HT1080 (cell line): Measurements from ENCODE around the gene DNM3. TPM values are rescaled to one million over a fixed set of nuclear protein-coding genes. Genes with fewer than 3 reads are reported as not detected.
"Not testable (repeated sequence)": the region's sequence is repeated elsewhere in the genome, so short reads cannot be mapped to it uniquely, and the experiment has no call there.

Experiments
- DNase-seq: peaks from one replicate; pipeline ENCODE4 v3.0.0-alpha.2; 2015; ENCODE audit warnings: low read depth
- polyA plus RNA-seq, 2 experiments: library from polyadenylated mRNA; depleted of rRNA; stranded (reverse); fragments of >200 nt; gene quantifications; 2 replicates each; pipeline ENCODE4 v1.2.3, GENCODE V29; 2015
- total RNA-seq: library from RNA; depleted of rRNA; stranded (reverse); fragments of >200 nt; shearing (Covaris generic); gene quantifications from 2 replicates; pipeline ENCODE4 v1.2.3, GENCODE V29; 2014; rRNA removed

Gene DNM3
- 1.6 and 1.8 TPM in 2 replicates for total RNA-seq
- 0.80 and 0.84 TPM in 2 replicates for polyA plus RNA-seq (2015; cell fraction: cytosol; rRNA removed)
- 0.84 and 1.1 TPM in 2 replicates for polyA plus RNA-seq (2015; cell fraction: nucleus; rRNA removed)

- peak; percentile 68 for DNase-seq
Measured at GRCh38 chr1:171841050-171841910, at the start of gene DNM3. TSS of gene DNM3 (plus strand) at chr1:171841498. CDS start at chr1:171841657, 159 bp downstream.

DNA sequence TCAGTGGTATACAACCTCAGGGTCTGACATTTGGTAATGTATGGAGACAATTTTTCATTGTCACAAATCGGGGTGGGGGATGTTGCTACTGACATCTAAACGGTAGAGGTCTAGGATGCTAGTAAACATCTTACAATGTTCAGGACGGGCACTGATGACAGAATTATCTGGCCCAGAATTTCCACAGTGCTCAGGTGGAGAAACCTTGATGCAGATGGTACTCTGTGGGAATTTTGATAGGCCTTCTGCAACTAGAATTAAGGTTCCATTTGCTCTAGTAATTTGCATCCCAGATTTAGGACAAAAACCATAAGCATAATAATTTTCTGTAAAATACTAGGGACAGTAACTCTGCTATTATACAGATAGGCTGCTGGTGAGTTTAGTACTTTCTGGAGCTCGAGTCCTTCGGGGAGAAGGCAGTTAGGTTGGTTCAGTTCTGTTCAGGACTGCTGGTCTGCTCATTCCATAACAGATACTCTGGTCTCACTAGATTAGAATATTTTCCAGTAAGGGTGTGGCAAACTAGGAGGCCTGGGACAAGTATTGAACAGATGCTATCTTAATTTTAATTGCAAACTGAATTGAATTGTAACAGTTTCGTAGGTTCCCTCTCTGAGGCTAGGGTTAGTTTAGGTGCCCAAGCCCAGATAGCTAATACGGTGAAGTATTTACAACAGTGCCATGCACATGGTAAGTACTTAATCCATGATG is 48.5 kb upstream of the DNM3 start:
- no peak for DNase-seq

DNA sequence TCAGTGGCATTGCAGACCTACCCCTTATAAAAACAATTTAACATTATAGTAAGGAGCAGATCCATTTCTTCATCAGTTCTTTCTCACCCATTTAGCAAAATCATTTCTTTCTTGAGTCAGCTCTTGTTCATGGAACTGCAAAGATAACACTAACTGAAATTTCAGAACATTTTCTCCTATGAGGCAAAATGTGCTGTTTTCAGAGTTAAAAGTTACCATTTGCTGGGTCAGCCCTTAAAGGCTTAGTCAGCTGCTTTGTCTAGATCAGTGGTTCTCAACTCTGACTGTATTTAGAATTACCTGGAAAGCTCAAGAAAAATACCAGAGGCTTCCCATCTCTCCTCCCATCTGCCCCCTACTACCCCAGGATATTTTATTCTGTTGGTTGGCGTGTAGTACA is 47.7 kb upstream of the DNM3 start:
- no peak for DNase-seq

GRCh38 chr1:171794085-171794484 is 47.2 kb upstream of the DNM3 start:
- DNase-seq: peak; percentile 96

DNA sequence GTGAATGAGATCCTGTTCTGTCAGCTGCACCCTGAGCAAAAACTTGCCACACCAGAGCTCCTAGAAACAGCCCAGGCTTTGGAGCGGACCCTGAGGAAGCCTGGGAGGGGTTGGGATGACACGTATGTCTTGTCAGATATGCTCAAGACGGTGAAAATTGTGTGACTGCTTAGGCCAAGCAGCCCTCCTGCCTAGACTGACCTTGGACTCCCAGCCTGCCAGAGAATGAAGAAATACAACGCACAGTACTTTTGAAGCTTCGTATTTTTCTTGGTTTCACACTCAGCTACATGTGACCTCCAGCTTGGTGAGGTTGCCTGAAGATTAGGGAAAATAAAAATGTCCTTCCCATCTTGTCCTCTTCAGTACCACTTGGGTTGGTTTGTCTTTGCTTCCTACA is 44.7 kb upstream of the DNM3 start:
- DNase-seq: no peak

DNA sequence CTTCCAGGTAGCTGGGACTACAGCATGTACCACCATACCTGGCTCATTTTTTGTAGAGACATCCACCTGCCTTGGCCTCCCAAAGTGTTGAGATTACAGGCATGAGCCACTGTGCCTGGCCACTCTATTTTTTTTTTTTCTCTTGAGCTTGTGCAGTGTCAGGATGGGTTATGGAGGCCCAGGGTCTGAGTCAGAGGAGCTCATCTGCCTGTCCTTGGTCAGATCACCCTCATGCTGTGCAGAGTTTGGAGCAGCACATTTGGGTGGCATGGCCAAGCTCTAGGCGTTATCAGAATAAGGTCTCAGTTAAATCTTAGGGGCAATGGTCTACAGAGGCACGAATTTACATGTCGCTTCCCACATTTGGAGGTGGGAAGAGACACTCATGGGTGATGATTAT is 43.0 kb upstream of the DNM3 start:
- no peak for DNase-seq

DNA sequence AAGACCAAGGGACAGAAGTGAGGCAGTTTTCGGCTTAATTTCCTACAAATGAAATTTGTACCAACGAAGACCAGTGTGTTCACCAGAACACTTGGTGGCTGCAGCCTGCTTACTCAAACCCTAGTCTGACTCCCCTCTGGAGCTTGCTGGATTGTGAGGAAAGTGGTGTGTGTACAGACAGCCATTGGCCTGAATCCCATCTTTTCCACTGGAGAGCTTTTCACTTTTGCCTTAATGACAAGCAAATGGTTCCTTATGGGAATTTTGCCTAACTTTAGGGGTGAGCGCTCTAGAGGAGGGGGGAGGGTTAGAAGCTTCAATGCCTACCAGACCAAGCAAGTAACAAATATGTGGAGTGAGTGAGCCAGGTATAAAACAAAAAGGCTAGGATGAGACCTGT is 42.5 kb upstream of the DNM3 start:
- DNase-seq: no peak

- no peak for DNase-seq
Measured at GRCh38 chr1:171799166-171799565, 42.1 kb upstream of the DNM3 start.

- DNase-seq: not testable (repeated sequence)
Measured at GRCh38 chr1:171799698-171800097, 41.6 kb upstream of the DNM3 start.

GRCh38 chr1:171800342-171800741 is 41.0 kb upstream of the DNM3 start:
- no peak for DNase-seq

- no peak for DNase-seq
Measured at GRCh38 chr1:171800851-171801250, 40.4 kb upstream of the DNM3 start.

- DNase-seq: peak; percentile 52
Measured at GRCh38 chr1:171801487-171801891, 39.8 kb upstream of the DNM3 start.

- no peak for DNase-seq
Measured at GRCh38 chr1:171802207-171802606, 39.1 kb upstream of the DNM3 start.

- DNase-seq: no peak
Measured at GRCh38 chr1:171803045-171803444, 38.3 kb upstream of the DNM3 start.

- DNase-seq: no peak
Measured at GRCh38 chr1:171803461-171804022, 37.8 kb upstream of the DNM3 start.

DNA sequence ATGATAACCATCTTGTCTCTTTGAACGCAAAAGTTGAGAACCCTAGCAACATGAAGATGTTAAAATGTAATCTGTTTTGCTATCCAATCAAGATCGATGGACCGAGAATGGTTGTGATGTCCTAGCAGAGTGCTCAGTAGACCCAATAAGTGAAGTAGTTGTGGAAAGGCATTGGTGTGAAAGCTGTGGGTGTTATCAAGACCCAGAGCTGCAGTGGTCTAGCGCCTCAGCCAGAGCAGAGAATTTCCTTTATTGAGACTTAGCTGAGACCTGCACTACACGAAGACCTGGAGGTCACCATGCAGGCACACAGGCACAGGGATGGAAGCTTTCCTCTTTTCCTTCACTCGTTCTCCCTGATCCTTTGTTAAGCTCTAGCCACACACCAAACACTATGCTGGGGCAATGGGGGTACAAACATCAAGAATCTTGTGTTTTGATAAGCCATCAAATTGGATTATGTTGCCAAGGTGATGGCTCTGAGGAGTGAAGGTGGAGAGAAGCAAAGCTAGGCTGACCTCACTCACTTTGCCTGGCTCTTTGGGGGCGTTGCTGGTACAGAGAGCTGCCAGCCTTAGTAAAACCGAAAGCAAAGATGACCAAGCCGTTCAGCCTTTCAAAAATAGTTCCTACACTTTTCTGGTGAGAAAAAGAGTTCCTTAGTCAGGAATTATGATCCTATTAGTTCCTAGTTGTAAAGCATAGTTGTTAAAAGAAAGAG is 35.7 kb upstream of the DNM3 start:
- no peak for DNase-seq

GRCh38 chr1:171807556-171807955 is 33.7 kb upstream of the DNM3 start:
- DNase-seq: no peak

DNA sequence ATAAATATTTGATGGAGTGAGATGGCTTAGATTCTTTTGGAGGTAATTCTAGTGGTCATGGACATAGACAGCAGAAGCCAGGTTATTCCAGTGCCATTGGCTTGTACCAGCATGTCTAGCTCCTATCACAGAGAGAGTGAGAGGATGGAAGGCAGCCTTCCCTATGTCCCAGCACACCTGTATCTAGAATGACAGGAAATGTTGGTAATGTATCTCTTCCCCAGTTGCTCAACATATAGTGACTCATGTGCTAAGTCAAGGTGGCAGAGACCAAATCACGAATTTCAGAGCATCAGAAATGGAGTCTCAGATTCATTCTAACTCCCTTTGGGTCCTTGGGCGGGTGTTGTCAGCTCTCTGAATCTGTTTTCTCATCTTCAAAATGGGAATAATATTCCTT is 31.5 kb upstream of the DNM3 start:
- no peak for DNase-seq

DNA sequence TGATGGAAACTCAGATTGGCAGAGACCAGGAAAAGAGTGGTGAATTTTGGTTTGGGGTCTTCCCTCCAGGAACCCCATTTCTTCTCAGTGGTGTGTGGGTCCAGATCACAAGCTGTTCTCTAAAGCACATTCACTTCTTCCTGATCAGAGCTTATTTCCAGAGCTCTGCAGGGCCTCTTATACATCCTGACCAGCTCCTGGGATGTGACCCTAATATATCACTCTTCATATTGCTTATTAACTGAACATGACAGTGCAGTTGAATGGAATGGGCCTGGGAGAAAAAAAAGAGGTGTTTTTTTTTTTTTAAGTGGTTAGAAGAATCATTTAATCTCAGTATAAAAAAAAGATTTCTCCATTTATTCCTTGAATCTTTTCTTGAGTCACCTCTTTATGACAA is 29.6 kb upstream of the DNM3 start:
- no peak for DNase-seq

GRCh38 chr1:171814692-171815091 is 26.6 kb upstream of the DNM3 start:
- peak; percentile 67 for DNase-seq

DNA sequence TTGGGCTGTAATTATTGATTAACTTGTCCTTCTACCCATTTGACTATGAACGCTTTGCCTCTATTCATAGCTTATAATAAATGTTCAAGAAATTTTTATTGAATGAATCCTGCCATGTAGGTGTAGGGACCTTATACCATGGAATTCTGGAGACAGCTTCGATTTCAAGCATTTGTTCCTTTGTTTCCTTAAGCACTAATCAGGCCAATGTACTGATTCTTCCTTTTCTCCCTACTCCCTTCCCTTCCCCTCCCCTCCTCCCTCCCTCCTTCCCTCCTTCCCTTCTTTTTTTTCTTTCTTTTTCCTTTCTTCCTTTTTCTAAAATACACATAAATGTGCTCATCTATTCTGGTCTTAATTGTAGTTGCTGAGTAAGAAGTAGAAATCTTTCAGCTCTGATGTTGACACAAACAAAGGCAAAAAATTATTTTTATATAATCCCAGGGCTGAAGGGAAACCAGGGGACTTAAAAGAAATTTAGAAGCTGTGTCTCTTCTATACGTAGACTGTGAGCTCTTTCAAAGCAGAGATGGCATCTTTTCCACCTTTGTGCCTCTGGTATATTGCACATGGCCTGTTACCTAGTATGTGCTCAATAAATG is 24.9 kb upstream of the DNM3 start:
- no peak for DNase-seq
